Natural killer cell (primary cell): Measurements from ENCODE around the gene CAV2. TPM values are rescaled to one million over a fixed set of nuclear protein-coding genes. Genes with fewer than 3 reads are reported as not detected.

Source experiments
- ATAC-seq, 3 donors: fragments of 150-1000 bp in 2 of 3; fragments of 200-7000 bp in 1 of 3; cut with Tn5 transposase; 1 replicate in 1 of 3; 2 replicates in 2 of 3; pipeline ENCODE4 v1.10.0; 2021; ENCODE audit warnings: mild to moderate bottlenecking in 2 of 3, moderate library complexity in 2 of 3
- DNase-seq, 2 donors: peaks; one replicate each; pipeline versions ENCODE4 v3.0.0 to v3.0.0-alpha.2; 2013 to 2021; ENCODE audit warnings: mixed read lengths in 1 of 2
- H3K27ac ChIP-seq: one replicate; pipeline ENCODE4 v1.5.1; 2013; ENCODE audit warnings: mild to moderate bottlenecking, low read length
- H3K27me3 ChIP-seq: one replicate; pipeline ENCODE4 v1.6.1; 2013; ENCODE audit warnings: low read length; ENCODE audit not compliant: control insufficient read depth, insufficient read depth
- H3K36me3 ChIP-seq: one replicate; pipeline ENCODE4 v1.6.1; 2013; ENCODE audit warnings: low read length; ENCODE audit not compliant: control insufficient read depth, insufficient read depth
- H3K4me1 ChIP-seq: one replicate; pipeline ENCODE4 v1.6.1; 2013; ENCODE audit warnings: low read length; ENCODE audit not compliant: control insufficient read depth, insufficient read depth
- H3K4me3 ChIP-seq: one replicate; pipeline ENCODE4 v1.5.1; 2013; ENCODE audit warnings: low read length
- H3K9me3 ChIP-seq: one replicate; pipeline ENCODE4 v1.6.1; 2013; ENCODE audit warnings: low read length; ENCODE audit not compliant: control insufficient read depth, insufficient read depth
- H3K27ac Mint-ChIP-seq, 2 donors: one replicate each; pipeline ENCODE4 v1.8.0; 2022; ENCODE audit warnings: mild to moderate bottlenecking in 2 of 2, mixed read lengths in 2 of 2, moderate library complexity in 1 of 2
- H3K27me3 Mint-ChIP-seq, 2 donors: one replicate each; pipeline ENCODE4 v1.8.0; 2022; ENCODE audit warnings: low read depth in 2 of 2, mixed read lengths in 2 of 2
- H3K36me3 Mint-ChIP-seq: one replicate; pipeline ENCODE4 v1.8.0; 2022; ENCODE audit warnings: mixed read lengths
- H3K4me1 Mint-ChIP-seq, 2 donors: one replicate each; pipeline ENCODE4 v1.8.0; 2022; ENCODE audit warnings: mixed read lengths in 2 of 2
- H3K4me3 Mint-ChIP-seq: one replicate; pipeline ENCODE4 v1.8.0; 2022; ENCODE audit warnings: mild to moderate bottlenecking, moderate library complexity, mixed read lengths
- H3K9me3 Mint-ChIP-seq, 2 donors: one replicate each; pipeline ENCODE4 v1.8.0; 2022; ENCODE audit warnings: mixed read lengths in 2 of 2
- WGBS: methylation state at CpG from one replicate; pipeline ENCODE4 v1.1.7; 2013; ENCODE audit warnings: missing lambda C conversion rate; ENCODE audit not compliant: insufficient coverage; 5-methylcytosine and 5-hydroxymethylcytosine counted together
- intact Hi-C: fragments of 100-400 bp; cut with micrococcal nuclease; formaldehyde crosslinking; loops from one replicate; pipeline ENCODE4 v1.14.2; 2022
- total RNA-seq, 4 donors: library from RNA; stranded (reverse); fragments of 120-200 nt in 1 of 4; gene quantifications; one replicate each; pipeline versions ENCODE4 v1.2.3 to v1.2.4, GENCODE V29; 2013 to 2022
- TF ChIP-seq, protein P1 (sequence below): fragments of 200-600 bp; IDR thresholded peaks from one replicate; pipeline ENCODE4 v1.8.0; 2022; ENCODE audit warnings: antibody characterized with exemption

CAV2 gene
- total RNA-seq, 3 donors from 2014 or later (not counting 1 experiment from before 2014, with no cell fraction given), result 1.9 TPM; not detected in 2

GRCh38 chr7:116541951-116542350, 42.4 kb downstream of the CAV2 start:
- Histone ChIP-seq H3K36me3 (no peaks in the 10 kb centered on the region), H3K27ac (no peak overlapping the region), H3K9me3 (no peaks in the 10 kb centered on the region), H3K27me3 (peaks cover 2% of the 10 kb centered on the region), H3K4me3 (no peak overlapping the region), H3K4me1 (no peaks in the 10 kb centered on the region)
- Mint-ChIP-seq H3K36me3 (no peaks in the 10 kb centered on the region), H3K9me3 (no peaks in the 10 kb centered on the region), H3K4me1 (no peaks in the 10 kb centered on the region), H3K27me3 (peaks cover 13 to 59% of the 10 kb centered on the region in 2 donors), H3K27ac (no peak overlapping the region), H3K4me3 (no peak overlapping the region)
- 85% methylated on average over 3 of the region's 3 CpGs for WGBS
- ATAC-seq (no peak), DNase-seq (no peak)
- intact Hi-C loops, result no loop called here
- TF ChIP-seq, protein P1, sequence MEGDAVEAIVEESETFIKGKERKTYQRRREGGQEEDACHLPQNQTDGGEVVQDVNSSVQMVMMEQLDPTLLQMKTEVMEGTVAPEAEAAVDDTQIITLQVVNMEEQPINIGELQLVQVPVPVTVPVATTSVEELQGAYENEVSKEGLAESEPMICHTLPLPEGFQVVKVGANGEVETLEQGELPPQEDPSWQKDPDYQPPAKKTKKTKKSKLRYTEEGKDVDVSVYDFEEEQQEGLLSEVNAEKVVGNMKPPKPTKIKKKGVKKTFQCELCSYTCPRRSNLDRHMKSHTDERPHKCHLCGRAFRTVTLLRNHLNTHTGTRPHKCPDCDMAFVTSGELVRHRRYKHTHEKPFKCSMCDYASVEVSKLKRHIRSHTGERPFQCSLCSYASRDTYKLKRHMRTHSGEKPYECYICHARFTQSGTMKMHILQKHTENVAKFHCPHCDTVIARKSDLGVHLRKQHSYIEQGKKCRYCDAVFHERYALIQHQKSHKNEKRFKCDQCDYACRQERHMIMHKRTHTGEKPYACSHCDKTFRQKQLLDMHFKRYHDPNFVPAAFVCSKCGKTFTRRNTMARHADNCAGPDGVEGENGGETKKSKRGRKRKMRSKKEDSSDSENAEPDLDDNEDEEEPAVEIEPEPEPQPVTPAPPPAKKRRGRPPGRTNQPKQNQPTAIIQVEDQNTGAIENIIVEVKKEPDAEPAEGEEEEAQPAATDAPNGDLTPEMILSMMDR, result no peak

GRCh38 chr7:116542618-116543017, 43.1 kb downstream of the CAV2 start:
- intact Hi-C loops, result no loop called here
- DNase-seq, result no peak
- Mint-ChIP-seq H3K36me3 (no peaks in the 10 kb centered on the region), H3K4me3 (no peak overlapping the region), H3K9me3 (no peaks in the 10 kb centered on the region), H3K27ac (no peak overlapping the region), H3K4me1 (no peaks in the 10 kb centered on the region), H3K27me3 (peaks cover 11 to 57% of the 10 kb centered on the region in 2 donors)
- peaks cover 2% of the 10 kb centered on the region for H3K27me3 ChIP-seq
- TF ChIP-seq, protein P1, result no peak
- no peak overlapping the region for H3K4me3 ChIP-seq
- no peaks in the 10 kb centered on the region for H3K36me3 ChIP-seq
- no peak for ATAC-seq
- 82% methylated on average over 2 of the region's 2 CpGs for WGBS
- no peaks in the 10 kb centered on the region for H3K9me3 ChIP-seq
- no peaks in the 10 kb centered on the region for H3K4me1 ChIP-seq
- no peak overlapping the region for H3K27ac ChIP-seq

DNA sequence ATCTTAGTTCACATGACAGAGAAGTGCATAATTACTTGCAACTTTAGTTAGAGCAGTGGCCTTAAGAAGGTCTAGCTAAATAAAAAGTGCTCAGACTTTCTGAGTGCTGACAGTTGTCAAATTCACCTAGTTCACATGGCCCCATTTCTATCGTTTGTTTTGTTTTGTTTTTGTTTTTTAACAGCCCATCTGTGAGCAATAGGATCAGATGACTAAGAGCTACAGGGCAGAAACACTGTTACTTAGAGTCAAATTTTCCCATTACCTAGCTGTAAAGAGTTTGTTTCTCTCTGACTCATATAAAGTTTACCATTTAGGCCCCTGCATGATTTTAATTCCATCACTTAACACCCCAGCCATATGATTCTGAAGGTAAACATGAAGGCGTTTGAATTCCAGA, 44.1 kb downstream of the CAV2 start:
- ATAC-seq, result no peak
- H3K4me3 Mint-ChIP-seq, result no peak overlapping the region
- no peaks in the 10 kb centered on the region for H3K36me3 ChIP-seq
- H3K36me3 Mint-ChIP-seq, result no peaks in the 10 kb centered on the region
- 85% methylated on average over 2 of the region's 2 CpGs for WGBS
- H3K27me3 Mint-ChIP-seq, result peaks cover 12 to 52% of the 10 kb centered on the region in 2 donors
- H3K27ac ChIP-seq, result no peak overlapping the region
- H3K27me3 ChIP-seq, result peaks cover 2% of the 10 kb centered on the region
- intact Hi-C loops, result no loop called here
- no peak overlapping the region for H3K4me3 ChIP-seq
- no peaks in the 10 kb centered on the region for H3K4me1 Mint-ChIP-seq
- H3K9me3 ChIP-seq, result no peaks in the 10 kb centered on the region
- TF ChIP-seq, protein P1, result no peak
- DNase-seq, result no peak
- no peaks in the 10 kb centered on the region for H3K9me3 Mint-ChIP-seq
- H3K4me1 ChIP-seq, result no peaks in the 10 kb centered on the region
- no peak overlapping the region for H3K27ac Mint-ChIP-seq

GRCh38 chr7:116544487-116544886, 44.9 kb downstream of the CAV2 start:
- Mint-ChIP-seq H3K9me3 (no peaks in the 10 kb centered on the region), H3K36me3 (no peaks in the 10 kb centered on the region), H3K27me3 (peaks cover 8 to 44% of the 10 kb centered on the region in 2 donors), H3K27ac (no peak overlapping the region), H3K4me3 (no peak overlapping the region), H3K4me1 (no peaks in the 10 kb centered on the region)
- ATAC-seq (no peak), DNase-seq (no peak)
- no CpG with 5 or more reads among the region's 1 CpG for WGBS
- TF ChIP-seq, protein P1, result no peak
- Histone ChIP-seq H3K27me3 (peaks cover 2% of the 10 kb centered on the region), H3K4me1 (no peaks in the 10 kb centered on the region), H3K27ac (no peak overlapping the region), H3K9me3 (no peaks in the 10 kb centered on the region), H3K4me3 (no peak overlapping the region), H3K36me3 (no peaks in the 10 kb centered on the region)
- intact Hi-C loops, result no loop called here
